Hippocampal formation (tissue), 2 donors: ENCODE results near the gene PACS2.
"Not testable (repeated sequence)": the region's sequence is repeated elsewhere in the genome, so short reads cannot be mapped to it uniquely, and the experiment has no call there.

ENCODE experiments used
- DNase-seq, 2 donors: peaks; one replicate each; lab custom pipeline; 2025; lab: John Stamatoyannopoulos, UW

Gene PACS2

GRCh38 chr14:105351410-105351809 is 36.9 kb downstream of the PACS2 start:
- no peak for DNase-seq

DNA sequence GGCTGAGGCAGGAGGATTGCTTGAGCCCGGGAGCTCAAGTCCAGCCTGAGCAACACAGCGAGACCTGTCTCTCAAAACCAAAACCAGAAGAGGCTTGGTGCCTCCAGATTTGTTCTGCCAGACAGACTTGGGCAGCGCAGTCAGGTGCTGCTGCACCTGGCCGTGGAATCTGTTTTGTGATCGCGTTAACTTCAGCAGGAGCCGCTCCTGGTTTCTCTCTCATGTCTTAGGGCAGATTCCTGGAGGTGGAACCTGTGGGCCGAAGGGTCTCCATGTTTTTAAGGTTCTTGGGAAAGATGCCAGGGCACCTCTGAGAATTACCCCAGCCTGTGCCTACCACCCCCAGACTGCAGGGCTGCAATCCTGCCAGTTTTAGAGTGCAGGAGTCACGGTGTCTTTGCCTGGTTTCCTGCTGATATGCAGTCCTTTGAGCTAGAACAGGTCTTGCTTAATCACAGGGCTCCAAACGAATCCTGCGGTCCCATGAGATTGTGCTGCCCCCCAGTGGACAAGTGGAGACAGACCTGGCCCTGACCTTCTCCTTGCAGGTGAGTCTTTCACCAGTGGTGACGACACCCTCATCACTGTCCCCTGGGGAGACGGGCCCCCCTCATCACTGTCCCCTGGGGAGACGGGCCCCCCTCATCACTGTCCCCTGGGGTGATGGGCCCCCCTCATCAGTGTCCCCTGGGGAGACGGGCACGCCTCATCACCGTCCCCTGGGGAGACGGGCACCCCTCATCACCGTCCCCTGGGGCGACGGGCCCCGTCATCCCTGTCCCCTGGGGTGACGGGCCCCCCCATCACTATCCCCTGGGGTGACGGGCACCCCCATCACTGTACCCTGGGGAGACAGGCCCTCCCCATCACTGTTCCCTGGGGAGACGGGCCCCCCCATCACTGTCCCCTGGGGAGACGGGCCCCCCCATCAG is 37.6 kb downstream of the PACS2 start:
- DNase-seq, result peak; percentile 67 to 78

- no peak for DNase-seq
These were observed 38.6 kb downstream of the PACS2 start for GRCh38 chr14:105353136-105353535.

GRCh38 chr14:105354541-105354940 is 40.0 kb downstream of the PACS2 start:
- DNase-seq, result no peak

- DNase-seq, result no peak
These were observed 40.6 kb downstream of the PACS2 start for GRCh38 chr14:105355049-105355575.

- DNase-seq, result no peak
These were observed 41.5 kb downstream of the PACS2 start for GRCh38 chr14:105355850-105356604.

- no peak for DNase-seq
These were observed 42.4 kb downstream of the PACS2 start for GRCh38 chr14:105356927-105357326.

DNA sequence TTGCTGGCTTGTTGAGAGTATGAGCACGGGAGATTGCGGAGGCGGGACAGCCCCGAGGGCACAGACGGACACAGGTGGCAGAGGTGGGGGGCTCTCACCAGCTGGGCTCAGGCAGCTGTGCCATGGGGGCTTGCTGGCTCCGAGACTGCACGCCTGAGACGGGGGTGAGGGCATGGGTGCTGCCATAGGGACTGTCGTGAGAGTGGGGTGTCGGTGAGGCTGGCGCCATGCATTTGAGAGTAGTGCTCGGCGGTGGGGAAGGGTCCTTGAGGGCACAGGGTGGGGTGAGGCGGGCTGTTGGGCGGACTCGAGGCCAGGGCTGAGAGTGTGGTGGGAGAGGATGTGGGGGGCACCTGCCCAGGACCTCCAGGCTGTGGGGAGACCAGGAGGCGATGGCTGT is 43.1 kb downstream of the PACS2 start:
- DNase-seq, result no peak

DNA sequence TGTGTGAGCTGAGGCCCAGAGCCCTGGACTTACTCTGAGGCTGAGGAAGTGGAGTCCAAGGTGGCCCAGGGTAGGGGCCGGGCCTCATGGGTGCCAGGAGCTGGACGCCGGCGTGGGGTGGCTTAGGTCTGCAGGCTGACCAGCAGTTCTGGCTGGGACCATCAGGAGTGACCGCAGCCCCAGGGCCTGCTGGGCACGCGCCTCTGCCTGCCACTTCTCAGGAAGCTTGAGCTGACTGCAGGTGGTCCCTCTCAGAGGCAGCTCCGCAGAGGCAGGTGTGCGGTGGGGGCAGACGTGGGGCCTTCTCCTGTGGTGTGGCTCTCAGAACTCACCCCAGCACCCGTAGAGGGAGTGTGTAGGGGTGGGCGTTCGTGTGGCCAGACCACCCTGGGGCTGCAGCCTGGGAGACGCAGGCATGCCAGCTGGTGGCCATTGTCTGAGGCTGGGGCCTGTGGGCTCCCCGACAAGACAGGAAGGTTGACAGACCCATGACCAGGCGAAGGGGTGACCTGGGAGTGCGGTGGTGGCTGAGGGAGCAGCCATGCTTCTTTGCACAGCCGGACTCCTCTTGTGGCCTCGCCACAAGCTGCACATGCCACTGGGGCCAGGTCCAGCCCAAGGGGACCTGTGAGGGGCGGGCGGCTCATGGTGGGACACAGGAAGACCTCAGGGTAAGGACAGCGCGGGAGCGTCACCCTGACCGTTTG is 43.7 kb downstream of the PACS2 start:
- DNase-seq, result no peak

DNA sequence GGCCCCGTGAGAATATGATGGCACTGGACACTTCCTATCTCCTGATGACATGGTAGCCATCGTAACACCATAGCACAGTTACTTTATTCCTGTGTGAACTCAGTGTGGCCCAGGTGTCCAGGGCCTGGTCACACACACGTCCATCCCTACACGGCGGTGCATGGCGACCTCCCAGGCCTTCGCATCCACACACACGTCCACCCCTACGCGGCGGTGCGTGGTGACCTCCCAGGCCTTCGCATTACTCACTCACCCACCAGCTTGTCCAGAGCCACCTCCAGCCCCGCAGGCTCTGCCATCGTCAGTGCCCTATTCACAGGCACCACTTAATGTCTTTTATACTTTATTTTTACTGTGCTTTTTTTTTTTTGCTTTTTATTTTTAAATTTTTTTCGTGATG is 44.4 kb downstream of the PACS2 start:
- DNase-seq, result no peak

- not testable (repeated sequence) for DNase-seq
These were observed 46.9 kb downstream of the PACS2 start for GRCh38 chr14:105361412-105361811.

- DNase-seq, result no peak
These were observed 49.5 kb downstream of the PACS2 start for GRCh38 chr14:105363847-105364708.

- no peak for DNase-seq
These were observed 50.6 kb downstream of the PACS2 start for GRCh38 chr14:105365101-105365500.

GRCh38 chr14:105365681-105366080 is 51.1 kb downstream of the PACS2 start:
- DNase-seq, result no peak

GRCh38 chr14:105366386-105367074 is 52.0 kb downstream of the PACS2 start:
- DNase-seq, result peak in 1 of 2 donors; percentile 32

DNA sequence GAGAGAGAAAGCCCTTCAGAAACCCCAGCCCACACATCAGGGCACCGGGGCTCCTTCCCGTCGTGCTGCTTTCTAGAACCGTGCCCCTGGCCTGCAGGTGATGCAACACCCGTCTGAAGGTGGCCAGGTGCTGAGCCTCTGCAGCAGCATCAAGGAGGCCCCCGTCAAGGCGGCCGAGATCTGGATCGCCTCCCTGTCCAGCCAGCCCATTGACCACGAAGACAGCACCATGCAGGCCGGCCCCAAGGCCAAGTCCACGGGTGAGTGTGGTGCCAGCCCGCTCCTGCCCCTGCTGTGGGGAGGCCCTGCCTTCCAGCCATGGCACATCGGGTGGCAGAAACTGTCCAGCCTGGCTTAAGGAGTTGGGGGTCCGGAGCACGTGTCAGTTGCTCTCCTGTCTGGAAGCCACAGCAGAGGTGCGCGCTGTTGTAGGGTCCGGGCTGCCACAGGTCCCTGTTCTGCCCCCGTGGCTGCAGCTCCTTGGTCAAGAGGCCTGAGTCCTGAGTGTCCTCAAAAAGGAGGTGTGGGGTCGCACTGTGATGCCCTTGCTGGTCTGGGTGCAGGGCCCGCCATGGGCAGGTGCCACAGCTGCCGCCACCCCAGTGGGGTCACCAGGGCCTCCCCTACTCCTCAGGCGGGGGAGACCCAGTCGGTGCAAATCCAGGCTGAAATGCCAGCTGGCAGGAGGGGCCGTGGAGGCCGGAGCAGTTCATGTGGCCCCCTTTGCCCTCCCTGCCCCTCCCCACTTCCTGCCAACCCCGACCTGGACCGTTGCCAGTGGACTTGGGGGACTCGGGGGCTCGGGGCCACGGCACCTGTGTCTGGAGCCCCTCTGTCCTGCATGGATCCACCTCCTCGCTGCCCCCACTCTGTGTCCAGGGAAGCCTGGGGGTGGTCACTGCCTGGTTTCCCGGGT is 52.8 kb downstream of the PACS2 start:
- no peak for DNase-seq

DNA sequence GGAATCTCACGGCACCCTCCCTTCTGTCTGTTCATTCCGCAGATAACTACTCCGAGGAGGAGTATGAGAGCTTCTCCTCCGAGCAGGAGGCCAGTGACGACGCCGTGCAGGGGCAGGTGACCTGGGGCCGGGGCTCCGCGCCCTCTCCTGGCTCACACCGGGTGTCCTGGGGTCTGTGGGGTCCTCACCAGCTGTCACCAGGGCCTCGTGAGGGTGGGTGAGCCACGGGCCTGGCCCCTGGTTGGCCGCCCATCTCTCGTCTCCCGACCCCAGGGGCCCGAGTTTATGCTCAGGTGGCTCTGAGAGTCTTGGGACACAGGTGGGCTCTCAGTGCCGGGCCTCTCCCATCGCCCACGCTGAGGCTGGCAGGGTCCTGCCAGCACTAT is 53.5 kb downstream of the PACS2 start:
- DNase-seq, result no peak

GRCh38 chr14:105368426-105368825 is 53.9 kb downstream of the PACS2 start:
- no peak for DNase-seq

DNA sequence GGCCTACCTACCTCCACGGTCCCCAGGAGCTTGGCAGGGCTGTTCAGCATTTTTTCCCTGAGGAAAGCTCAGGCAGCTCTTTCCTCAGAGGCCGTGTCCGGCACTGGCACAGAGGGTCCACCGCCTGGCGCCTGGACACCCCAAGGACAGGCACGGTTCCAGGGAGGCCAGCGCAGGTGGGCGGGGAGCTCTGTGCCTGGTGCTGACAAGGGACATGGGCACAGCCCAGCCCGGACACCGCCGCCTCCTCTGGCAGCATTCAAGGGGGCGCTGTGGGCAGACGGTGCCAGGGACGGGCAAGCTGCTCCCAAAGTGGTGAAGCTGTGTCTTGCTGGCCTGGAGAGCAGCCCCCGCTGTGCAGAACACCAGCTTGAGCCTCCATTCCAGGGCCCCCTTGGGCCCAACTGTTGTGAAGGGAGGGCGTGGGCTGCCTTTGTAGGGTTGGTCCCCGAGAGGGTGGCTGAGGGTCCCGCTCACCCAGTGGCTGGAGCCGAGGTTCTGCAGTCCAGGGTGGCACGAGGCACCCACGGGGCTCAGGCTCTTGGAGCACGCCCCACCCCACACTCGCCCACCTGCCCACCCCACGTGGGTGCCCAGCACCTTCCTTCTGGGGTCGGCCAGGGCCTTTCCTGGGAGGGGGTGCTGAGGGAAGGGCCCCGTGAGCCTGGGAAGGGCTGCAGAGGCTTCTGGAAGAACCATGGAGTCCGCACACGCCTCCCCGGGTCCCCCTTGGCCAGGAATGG is 54.5 kb downstream of the PACS2 start:
- DNase-seq, result no peak
